AG04449 (cell line): Measurements from ENCODE around the gene CACNA1C.

Source experiments
- CTCF ChIA-PET: fragments of 350-600 bp; formaldehyde crosslinking; extraction: SDS; loops from one replicate; lab custom pipeline; 2021; ENCODE audit warnings: antibody characterized with exemption; lab: Yijun Ruan, JAX
- POLR2A ChIA-PET: fragments of 400-600, 350-600 bp; formaldehyde crosslinking; extraction: SDS; loops from one replicate; lab custom pipeline; 2020; ENCODE audit warnings: antibody characterized with exemption, inconsistent platforms; lab: Yijun Ruan, JAX
- DNase-seq: peaks from one replicate; pipeline ENCODE4 v3.0.0-alpha.2; 2010; ENCODE audit warnings: low read depth, low spot score
- H3K4me3 ChIP-seq: 2 replicates; pipeline ENCODE4 v1.5.1; 2011; ENCODE audit warnings: low read depth, mild to moderate bottlenecking, control low read depth, low read length
- TF ChIP-seq, protein P1 (sequence below): IDR thresholded peaks from one replicate; pipeline ENCODE4 v1.5.1; 2011; ENCODE audit warnings: mild to moderate bottlenecking, moderate library complexity, low read length, control low read depth, inconsistent platforms; ENCODE audit not compliant: insufficient read depth; ENCODE audit errors: missing control alignments

The CACNA1C gene

DNA sequence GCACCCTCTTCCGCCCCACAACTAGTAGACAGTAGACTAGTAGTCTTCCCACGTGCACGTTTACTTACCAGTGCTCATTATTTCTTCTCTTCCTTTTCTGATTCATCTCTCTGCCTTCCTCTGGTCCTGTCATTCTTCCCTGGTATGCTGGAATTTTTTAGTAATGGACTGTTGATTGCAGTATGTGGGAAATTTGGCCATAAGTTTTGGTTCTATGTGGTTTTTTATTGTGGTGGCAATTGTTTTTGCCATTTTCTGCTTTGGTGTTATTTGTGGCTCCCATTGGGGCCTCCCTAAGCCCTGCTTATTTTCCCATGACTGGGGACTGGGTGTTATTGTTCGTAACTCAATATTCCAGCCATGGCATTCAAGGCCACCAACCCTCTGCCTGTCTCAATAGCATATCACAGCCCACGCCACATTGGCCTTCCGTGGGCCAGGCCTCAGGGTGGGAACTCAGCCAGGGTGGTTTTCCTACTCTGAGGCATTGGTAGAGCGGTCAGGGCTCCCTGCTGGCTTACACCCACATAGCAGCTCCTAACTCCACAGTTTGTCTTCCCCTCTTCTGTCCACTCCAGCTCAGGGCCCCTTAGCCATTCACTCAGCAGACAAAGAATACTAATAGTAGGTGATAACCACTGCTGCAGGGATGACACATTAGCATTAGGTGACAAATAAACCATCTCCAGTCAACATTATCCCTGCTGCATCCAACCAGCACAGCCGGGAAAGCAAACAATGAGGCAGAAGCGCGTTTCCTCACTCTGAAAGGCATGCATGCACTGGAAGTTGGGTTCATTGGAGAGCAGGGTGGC lies 321.5 kb downstream of the CACNA1C start:
- no peak for DNase-seq
- POLR2A ChIA-PET, result no interaction called here
- H3K4me3 ChIP-seq, result no peak overlapping the region
- TF ChIP-seq, protein P1, sequence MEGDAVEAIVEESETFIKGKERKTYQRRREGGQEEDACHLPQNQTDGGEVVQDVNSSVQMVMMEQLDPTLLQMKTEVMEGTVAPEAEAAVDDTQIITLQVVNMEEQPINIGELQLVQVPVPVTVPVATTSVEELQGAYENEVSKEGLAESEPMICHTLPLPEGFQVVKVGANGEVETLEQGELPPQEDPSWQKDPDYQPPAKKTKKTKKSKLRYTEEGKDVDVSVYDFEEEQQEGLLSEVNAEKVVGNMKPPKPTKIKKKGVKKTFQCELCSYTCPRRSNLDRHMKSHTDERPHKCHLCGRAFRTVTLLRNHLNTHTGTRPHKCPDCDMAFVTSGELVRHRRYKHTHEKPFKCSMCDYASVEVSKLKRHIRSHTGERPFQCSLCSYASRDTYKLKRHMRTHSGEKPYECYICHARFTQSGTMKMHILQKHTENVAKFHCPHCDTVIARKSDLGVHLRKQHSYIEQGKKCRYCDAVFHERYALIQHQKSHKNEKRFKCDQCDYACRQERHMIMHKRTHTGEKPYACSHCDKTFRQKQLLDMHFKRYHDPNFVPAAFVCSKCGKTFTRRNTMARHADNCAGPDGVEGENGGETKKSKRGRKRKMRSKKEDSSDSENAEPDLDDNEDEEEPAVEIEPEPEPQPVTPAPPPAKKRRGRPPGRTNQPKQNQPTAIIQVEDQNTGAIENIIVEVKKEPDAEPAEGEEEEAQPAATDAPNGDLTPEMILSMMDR, result no peak
- CTCF ChIA-PET, result interaction anchor here (2.8 kb wide), 1 partner anchor 9 kb away, joined by 9 read pairs; no protein-coding TSS in a partner anchor

DNA sequence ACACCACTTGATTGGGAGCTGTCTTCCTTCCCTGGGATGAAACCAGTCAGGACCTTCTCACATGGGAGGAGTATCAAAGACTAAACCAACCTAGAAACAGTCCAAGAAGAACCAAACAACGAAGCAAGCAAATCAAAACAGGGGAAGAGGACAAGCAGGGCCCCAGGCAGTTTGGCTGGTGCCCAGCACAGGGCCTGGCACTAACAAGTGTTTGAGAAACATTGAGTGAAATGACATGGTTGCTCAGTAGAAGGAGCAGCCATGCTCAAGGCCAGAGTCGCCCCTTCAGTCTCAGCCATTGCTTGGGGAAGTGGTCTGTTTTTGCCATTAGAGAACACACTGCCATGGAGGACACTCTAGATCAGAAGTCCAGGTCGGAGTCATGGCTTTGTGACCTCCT lies 323.1 kb downstream of the CACNA1C start:
- no peak overlapping the region for H3K4me3 ChIP-seq
- POLR2A ChIA-PET, result no interaction called here
- TF ChIP-seq, protein P1, result no peak
- CTCF ChIA-PET, result interaction anchor here (1.0 kb wide), 1 partner anchor 11 kb away, joined by 5 read pairs; no protein-coding TSS in a partner anchor
- DNase-seq, result no peak

DNA sequence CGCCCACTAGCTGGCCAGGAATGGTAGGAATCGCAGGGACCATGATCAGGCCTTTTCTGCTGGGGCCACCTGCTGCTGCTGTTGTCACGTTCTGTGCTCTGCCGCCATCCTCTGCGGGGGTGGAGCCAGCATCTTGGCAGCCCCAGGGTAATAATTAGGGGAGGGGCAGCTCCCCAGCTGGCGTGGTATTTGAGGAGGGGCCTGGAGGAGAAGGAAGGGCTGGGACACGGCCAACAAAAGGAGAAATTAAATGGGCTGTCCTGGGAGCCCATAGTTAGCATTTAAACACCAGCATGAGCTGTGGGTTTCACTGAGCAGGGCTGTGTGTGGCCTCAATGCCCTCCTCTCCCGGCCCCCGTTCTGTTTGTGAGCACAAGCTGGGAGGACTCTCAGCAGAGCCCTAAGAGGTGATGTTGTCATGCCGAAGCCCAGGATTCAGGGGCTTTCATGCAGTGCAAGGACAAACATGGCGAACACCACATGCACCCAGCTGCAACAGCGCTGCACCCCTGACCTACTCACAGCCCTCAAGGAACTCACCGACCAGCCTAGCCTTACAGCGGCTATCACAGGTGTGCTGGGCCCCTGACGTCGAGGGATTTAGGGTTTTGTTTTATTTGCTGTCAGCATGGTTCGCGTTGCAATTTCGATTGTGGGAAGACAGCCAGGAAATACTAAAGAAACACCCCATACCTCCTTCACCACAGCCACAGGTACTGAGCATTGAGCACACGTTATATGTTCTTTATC lies 324.3 kb downstream of the CACNA1C start:
- ChIA-PET CTCF (interaction anchor here (0.9 to 1.6 kb wide), 2 partner anchors 12 to 18 kb away, joined by 3 to 6 read pairs; no protein-coding TSS in a partner anchor), POLR2A (no interaction called here)
- no peak overlapping the region for H3K4me3 ChIP-seq
- DNase-seq, result no peak
- TF ChIP-seq, protein P1, result no peak

DNA sequence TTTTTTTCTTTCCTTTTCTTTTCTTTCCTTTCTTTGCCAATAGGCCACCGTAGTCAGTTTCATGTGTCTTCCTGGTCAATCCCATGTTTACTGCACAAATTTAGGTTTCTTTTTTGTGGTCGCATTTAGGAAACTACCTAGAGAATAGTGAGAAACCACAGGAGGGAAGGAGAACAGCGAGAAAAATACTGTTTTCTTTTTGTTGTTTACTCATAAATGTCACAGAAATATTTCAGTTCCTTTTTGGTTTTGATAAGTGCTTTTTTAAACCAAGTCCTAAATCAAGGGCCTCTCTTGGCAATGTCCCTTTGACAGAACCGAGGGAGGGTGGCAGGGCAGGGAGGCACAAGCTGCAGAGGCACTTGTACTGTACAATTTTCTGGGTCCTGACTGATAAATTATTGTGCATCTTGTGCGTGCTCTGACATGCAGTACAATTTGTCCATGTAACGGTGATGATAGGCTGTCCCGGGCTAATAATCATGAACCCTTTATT lies 326.1 kb downstream of the CACNA1C start:
- ChIA-PET POLR2A (no interaction called here), CTCF (interaction anchor here (1.9 kb wide), 1 partner anchor 17 kb away, joined by 8 read pairs; no protein-coding TSS in a partner anchor)
- TF ChIP-seq, protein P1, result no peak
- DNase-seq, result no peak
- no peak overlapping the region for H3K4me3 ChIP-seq

DNA sequence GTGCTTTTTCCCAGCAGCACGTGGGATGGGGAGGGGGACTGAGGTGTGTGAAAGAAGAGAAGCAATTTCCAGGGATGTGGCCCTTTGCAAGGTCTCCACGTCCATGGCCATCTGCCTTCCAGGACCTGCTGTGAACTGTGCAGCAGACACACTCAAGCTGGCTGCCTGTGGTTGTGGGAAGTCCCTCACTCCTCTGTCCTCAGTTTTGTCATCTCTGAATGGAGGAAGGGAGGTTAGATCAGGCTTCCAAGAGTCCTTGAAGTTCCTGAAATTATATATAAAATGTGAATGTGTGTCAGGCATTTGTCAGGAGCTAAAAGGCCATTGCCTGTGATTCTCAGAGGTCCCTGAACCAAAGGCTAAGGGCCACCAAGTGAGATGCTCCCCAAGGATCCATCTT lies 328.2 kb downstream of the CACNA1C start:
- ChIA-PET CTCF (interaction anchor here (0.7 to 1.9 kb wide), 3 partner anchors 10 to 15 kb away, joined by 3 to 8 read pairs (median 3); no protein-coding TSS in a partner anchor), POLR2A (no interaction called here)
- no peak for DNase-seq

More for the DNA sequence above, 328.2 kb downstream of the CACNA1C start:
- no peak overlapping the region for H3K4me3 ChIP-seq
- TF ChIP-seq, protein P1, result no peak
